Astrocyte (in vitro differentiated cells and primary cell): ENCODE measurements around the gene CEBPZOS. TPM values are rescaled to one million over a fixed set of nuclear protein-coding genes. Genes with fewer than 3 reads are reported as not detected.

Experiments used
- DNase-seq: peaks from one replicate; pipeline ENCODE4 v3.0.0-alpha.2; 2010; ENCODE audit warnings: low read depth
- FAIRE-seq: peaks from 2 replicates; lab custom pipeline; 2011; peaks lifted over from hg19 to GRCh38; lab: Jason Lieb, UNC
- H2AFZ ChIP-seq: 2 replicates; pipeline ENCODE4 v1.6.0; 2012; ENCODE audit warnings: low read depth, low read length, inconsistent platforms
- H3K27ac ChIP-seq: 2 replicates; pipeline ENCODE4 v1.5.1; 2011; ENCODE audit warnings: low read depth, low read length, inconsistent platforms
- H3K27me3 ChIP-seq: 2 replicates; pipeline ENCODE4 v1.6.0; 2011; ENCODE audit warnings: low read length, inconsistent platforms; ENCODE audit not compliant: insufficient read depth
- H3K36me3 ChIP-seq: 2 replicates; pipeline ENCODE4 v1.5.1; 2011; ENCODE audit warnings: low read length, inconsistent platforms; ENCODE audit not compliant: insufficient read depth
- H3K4me1 ChIP-seq: 2 replicates; pipeline ENCODE4 v1.5.1; 2011; ENCODE audit warnings: low read length, inconsistent platforms; ENCODE audit not compliant: insufficient read depth
- H3K4me2 ChIP-seq: 2 replicates; pipeline ENCODE4 v1.6.0; 2012; ENCODE audit warnings: low read length, inconsistent platforms
- H3K4me3 ChIP-seq: 2 replicates; pipeline ENCODE4 v1.5.1; 2011; ENCODE audit warnings: low read depth, mild to moderate bottlenecking, low read length, inconsistent platforms; ENCODE audit not compliant: insufficient read depth
- H3K79me2 ChIP-seq: 2 replicates; pipeline ENCODE4 v1.6.0; 2012; ENCODE audit warnings: mild to moderate bottlenecking, low read length, inconsistent platforms; ENCODE audit not compliant: insufficient read depth
- H3K9ac ChIP-seq: 2 replicates; pipeline ENCODE4 v1.6.0; 2012; ENCODE audit warnings: mild to moderate bottlenecking, low read length, inconsistent platforms
- H3K9me3 ChIP-seq: 2 replicates; pipeline ENCODE4 v1.5.1; 2012; ENCODE audit warnings: low read depth, mild to moderate bottlenecking, low read length, inconsistent platforms; ENCODE audit not compliant: insufficient read depth
- H4K20me1 ChIP-seq: 2 replicates; pipeline ENCODE4 v1.6.0; 2012; ENCODE audit warnings: low read length, inconsistent platforms; ENCODE audit not compliant: insufficient read depth
- H3K27ac Mint-ChIP-seq: one replicate; pipeline ENCODE4 v1.8.0; 2021; ENCODE audit warnings: mild to moderate bottlenecking, mixed read lengths; ENCODE audit not compliant: unreplicated experiment
- H3K27me3 Mint-ChIP-seq: one replicate; pipeline ENCODE4 v1.8.0; 2021; ENCODE audit warnings: low read depth, mixed read lengths; ENCODE audit not compliant: unreplicated experiment
- H3K36me3 Mint-ChIP-seq: one replicate; pipeline ENCODE4 v1.8.0; 2021; ENCODE audit warnings: low read depth, mixed read lengths; ENCODE audit not compliant: unreplicated experiment
- H3K4me1 Mint-ChIP-seq: one replicate; pipeline ENCODE4 v1.8.0; 2021; ENCODE audit warnings: low read depth, mixed read lengths; ENCODE audit not compliant: unreplicated experiment
- H3K4me3 Mint-ChIP-seq: one replicate; pipeline ENCODE4 v1.8.0; 2021; ENCODE audit warnings: mild to moderate bottlenecking, moderate library complexity, mixed read lengths; ENCODE audit not compliant: unreplicated experiment
- H3K9me3 Mint-ChIP-seq: one replicate; pipeline ENCODE4 v1.8.0; 2021; ENCODE audit warnings: mild to moderate bottlenecking, mixed read lengths; ENCODE audit not compliant: unreplicated experiment
- CTCF ChIP-seq: IDR thresholded peaks from 2 replicates; pipeline ENCODE4 v1.5.1; 2011; ENCODE audit warnings: low read depth, mild to moderate bottlenecking, inconsistent platforms, low read length, moderate library complexity; ENCODE audit not compliant: insufficient read depth
- EZH2 ChIP-seq: IDR thresholded peaks from 2 replicates; pipeline ENCODE4 v1.6.1; 2012; ENCODE audit warnings: mild to moderate bottlenecking, low read length, inconsistent platforms; ENCODE audit not compliant: insufficient read depth
- total RNA-seq: library from RNA; stranded (reverse); gene quantifications from 2 replicates; pipeline ENCODE4 v1.2.1, GENCODE V29; 2021

CEBPZOS gene
- total RNA-seq, 1 donor from 2014 or later = 37.3 TPM

- Histone ChIP-seq H3K4me2 (no peak overlapping the region), H3K9ac (no peak overlapping the region), H4K20me1 (no peaks in the 10 kb centered on the region), H3K36me3 (no peaks in the 10 kb centered on the region), H3K27ac (no peak overlapping the region), H3K9me3 (no peaks in the 10 kb centered on the region), H3K4me1 (no peaks in the 10 kb centered on the region), H2AFZ (no peak overlapping the region), H3K79me2 (no peaks in the 10 kb centered on the region), H3K4me3 (no peak overlapping the region), H3K27me3 (no peaks in the 10 kb centered on the region)
- Mint-ChIP-seq H3K36me3 (no peaks in the 10 kb centered on the region), H3K4me1 (peaks cover 2% of the 10 kb centered on the region), H3K27ac (no peak overlapping the region), H3K9me3 (no peaks in the 10 kb centered on the region), H3K4me3 (no peak overlapping the region), H3K27me3 (no peaks in the 10 kb centered on the region)
- FAIRE-seq (no peak), DNase-seq (no peak)
- TF ChIP-seq CTCF = no peak
- no peak for TF ChIP-seq EZH2
Observed at GRCh38 chr2:37171624-37171950, 24.7 kb upstream of the CEBPZOS start.

GRCh38 chr2:37173741-37174140 lies 22.6 kb upstream of the CEBPZOS start:
- Mint-ChIP-seq H3K4me3 (no peak overlapping the region), H3K9me3 (no peaks in the 10 kb centered on the region), H3K27me3 (no peaks in the 10 kb centered on the region), H3K36me3 (no peaks in the 10 kb centered on the region), H3K4me1 (no peaks in the 10 kb centered on the region), H3K27ac (no peak overlapping the region)
- Histone ChIP-seq H3K9ac (no peak overlapping the region), H3K4me1 (no peaks in the 10 kb centered on the region), H2AFZ (no peak overlapping the region), H3K27ac (no peak overlapping the region), H3K27me3 (no peaks in the 10 kb centered on the region), H4K20me1 (no peaks in the 10 kb centered on the region), H3K4me2 (no peak overlapping the region), H3K36me3 (no peaks in the 10 kb centered on the region), H3K9me3 (no peaks in the 10 kb centered on the region), H3K4me3 (no peak overlapping the region), H3K79me2 (no peaks in the 10 kb centered on the region)
- no peak for FAIRE-seq
- DNase-seq = no peak
- no peak for TF ChIP-seq EZH2
- no peak for TF ChIP-seq CTCF

GRCh38 chr2:37180006-37180639 lies 16.2 kb upstream of the CEBPZOS start:
- Mint-ChIP-seq H3K36me3 (no peaks in the 10 kb centered on the region), H3K27ac (no peak overlapping the region), H3K9me3 (peaks cover 1% of the 10 kb centered on the region), H3K4me1 (peaks cover 8% of the 10 kb centered on the region), H3K4me3 (no peak overlapping the region), H3K27me3 (no peaks in the 10 kb centered on the region)
- H3K36me3 ChIP-seq = no peaks in the 10 kb centered on the region
- H3K27ac ChIP-seq = no peak overlapping the region
- no peak overlapping the region for H3K9ac ChIP-seq
- TF ChIP-seq EZH2 (no peak), CTCF (no peak)
- H2AFZ ChIP-seq = no peak overlapping the region
- H3K9me3 ChIP-seq = no peaks in the 10 kb centered on the region
- no peak for FAIRE-seq
- no peak overlapping the region for H3K4me2 ChIP-seq
- no peaks in the 10 kb centered on the region for H4K20me1 ChIP-seq
- DNase-seq = no peak
- no peaks in the 10 kb centered on the region for H3K4me1 ChIP-seq
- H3K79me2 ChIP-seq = no peaks in the 10 kb centered on the region
- no peak overlapping the region for H3K4me3 ChIP-seq
- peaks cover 3% of the 10 kb centered on the region for H3K27me3 ChIP-seq
